ENCODE data around the gene ADAM19.

Gene ADAM19

GRCh38 chr5:157582731-157583620 is 7.4 kb upstream of the ADAM19 start:
- no peak for TF ChIP-seq CTCF (IDR thresholded peaks at IDR 0.05)
- Histone ChIP-seq H3K27ac (no peak overlapping the region), H3K4me3 (no peak overlapping the region)
- DNase-seq (ENCODE audit: low spot score) = no peak

GRCh38 chr5:157581901-157582300 is 6.3 kb upstream of the ADAM19 start:
- no peak for DNase-seq (ENCODE audit: low spot score)
- TF ChIP-seq CTCF (IDR thresholded peaks at IDR 0.05) = no peak
- Histone ChIP-seq H3K27ac (no peak overlapping the region), H3K4me3 (no peak overlapping the region)

GRCh38 chr5:157578079-157578780 is 2.7 kb upstream of the ADAM19 start:
- no peak for TF ChIP-seq CTCF (IDR thresholded peaks at IDR 0.05)

GRCh38 chr5:157576678-157577077 is 1.1 kb upstream of the ADAM19 start:
- no peak for TF ChIP-seq CTCF (IDR thresholded peaks at IDR 0.05)
- peak overlapping the region in 1 of 2 donors; percentile 83 for H3K27ac ChIP-seq
- DNase-seq (ENCODE audit: low spot score) = no peak
- no peak overlapping the region for H3K4me3 ChIP-seq

More at GRCh38 chr5:157578079-157578780, 2.7 kb upstream of the ADAM19 start:
- Histone ChIP-seq H3K27ac (no peak overlapping the region), H3K4me3 (no peak overlapping the region)
- DNase-seq (ENCODE audit: low spot score) = no peak

GRCh38 chr5:157574456-157575380 is 857 bp downstream of the ADAM19 start:
- Histone ChIP-seq H3K27ac (peak overlapping the region; percentile 75 to 83), H3K4me3 (peak overlapping the region; percentile 82)
- no peak for DNase-seq (ENCODE audit: low spot score)
- no peak for TF ChIP-seq CTCF (IDR thresholded peaks at IDR 0.05)

- TF ChIP-seq CTCF (IDR thresholded peaks at IDR 0.05) = no peak
- Histone ChIP-seq H3K27ac (peak overlapping the region in 1 of 2 donors; percentile 66), H3K4me3 (peak overlapping the region; percentile 22)
- DNase-seq (ENCODE audit: low spot score) = no peak
Measured at GRCh38 chr5:157571357-157571827, 4.2 kb downstream of the ADAM19 start.
